Measurements from ENCODE around the gene CTNNA2. TPM values are rescaled to one million over a fixed set of nuclear protein-coding genes. Genes with fewer than 3 reads are reported as not detected.

The CTNNA2 gene
- total RNA-seq, 1 experiment from 2014 or later, result 0.54 TPM

- no peaks in the 10 kb centered on the region for H3K36me3 ChIP-seq (ENCODE audit: control insufficient read depth, insufficient read depth, low read length)
- H3K27ac ChIP-seq (ENCODE audit: low read length), result no peak overlapping the region
- no peak overlapping the region for H3K4me3 ChIP-seq (ENCODE audit: low read depth in 2 of 2, low read length in 2 of 2)
- ATAC-seq (no peak), DNase-seq (ENCODE audit: low read depth, low spot score) (no peak)
- ChIA-PET POLR2A (no interaction called here), CTCF (no interaction called here)
- TF ChIP-seq POLR2AphosphoS5 (IDR thresholded peaks at IDR 0.05; ENCODE audit: low read depth, low read length) (no peak), SIN3A (IDR thresholded peaks at IDR 0.05; ENCODE audit: borderline replicate concordance, insufficient read depth, low read depth, low read length) (no peak), TCF7L2 (IDR thresholded peaks at IDR 0.05; ENCODE audit: low read depth, low read length) (no peak), REST (IDR thresholded peaks at IDR 0.05; ENCODE audit: insufficient read depth in 1 of 2, low read depth in 2 of 2, low read length in 1 of 2) (no peak), CTCF (IDR thresholded peaks at IDR 0.05) (no peak)
- in situ Hi-C loops (cut with HindIII; ENCODE audit: low pct_unique_long_range_greater_than_20kb, low sequenced_read_pairs), result no loop called here
- H3K4me1 ChIP-seq (ENCODE audit: control insufficient read depth, insufficient read depth, low read length), result no peaks in the 10 kb centered on the region
- intact Hi-C loops (cut with micrococcal nuclease; ENCODE audit: unreplicated experiment), result no loop called here
- no peaks in the 10 kb centered on the region for H3K9me3 ChIP-seq (ENCODE audit: control insufficient read depth, insufficient read depth, low read depth, low read length)
- no TSS peak for BruUV-seq (replicated peaks)
- H3K27me3 ChIP-seq (ENCODE audit: control insufficient read depth, insufficient read depth, low read length), result no peaks in the 10 kb centered on the region
Measured at GRCh38 chr2:79622508-79622907, 109.7 kb downstream of the CTNNA2 start.

GRCh38 chr2:79627237-79627636 is 114.4 kb downstream of the CTNNA2 start:
- POLR2A ChIA-PET, result no interaction called here
- Histone ChIP-seq H3K9me3 (ENCODE audit: control insufficient read depth, insufficient read depth, low read depth, low read length) (no peaks in the 10 kb centered on the region), H3K27me3 (ENCODE audit: control insufficient read depth, insufficient read depth, low read length) (no peaks in the 10 kb centered on the region), H3K27ac (ENCODE audit: low read length) (no peak overlapping the region), H3K4me3 (ENCODE audit: low read depth in 2 of 2, low read length in 2 of 2) (no peak overlapping the region), H3K4me1 (ENCODE audit: control insufficient read depth, insufficient read depth, low read length) (no peaks in the 10 kb centered on the region), H3K36me3 (ENCODE audit: control insufficient read depth, insufficient read depth, low read length) (no peaks in the 10 kb centered on the region; the same call in 1 of the 2 replicates)
- ATAC-seq, result no peak
- BruUV-seq (replicated peaks), result no TSS peak
- in situ Hi-C loops (cut with HindIII; ENCODE audit: low pct_unique_long_range_greater_than_20kb, low sequenced_read_pairs), result no loop called here
- TF ChIP-seq REST (IDR thresholded peaks at IDR 0.05; ENCODE audit: insufficient read depth in 1 of 2, low read depth in 2 of 2, low read length in 1 of 2), result no peak
- no peak for DNase-seq (ENCODE audit: low read depth, low spot score)
- CTCF ChIA-PET, result no interaction called here
- intact Hi-C loops (cut with micrococcal nuclease; ENCODE audit: unreplicated experiment), result no loop called here

Data from Panc1 (cell line).